Stimulated activated CD4-positive, alpha-beta T cell treated with anti-CD3 and anti-CD28 coated beads, Interleukin-4, amount 100 ng/mL, for 4 hours (primary cell): ENCODE results near the gene PHF21B.
"Not testable (repeated sequence)": the region's sequence is repeated elsewhere in the genome, so short reads cannot be mapped to it uniquely, and the experiment has no call there.

Source experiments
- DNase-seq, 2 experiments: peaks; one replicate each; pipeline ENCODE4 v3.0.0-alpha.2; 2020

Gene PHF21B

DNA sequence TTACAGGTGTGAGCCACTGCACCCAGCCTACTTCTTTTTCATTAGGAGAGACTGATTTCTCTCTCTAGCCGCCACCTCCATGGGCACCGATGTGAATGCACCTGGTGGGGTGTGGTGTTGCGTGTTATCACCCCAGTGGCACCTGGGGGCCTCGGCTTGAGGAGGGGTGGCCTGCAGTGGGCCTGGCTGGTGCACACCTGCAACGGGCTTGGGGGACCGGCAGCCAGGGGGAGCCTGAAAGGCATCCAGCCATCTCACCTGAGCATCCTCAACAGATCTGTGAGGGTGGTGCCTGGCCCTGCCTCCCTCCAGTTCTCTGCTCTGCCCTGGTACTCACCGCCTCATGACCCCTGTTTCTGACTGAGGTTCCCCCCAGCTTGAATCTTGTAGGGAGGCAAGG, 148.6 kb downstream of the PHF21B start:
- no peak for DNase-seq

DNA sequence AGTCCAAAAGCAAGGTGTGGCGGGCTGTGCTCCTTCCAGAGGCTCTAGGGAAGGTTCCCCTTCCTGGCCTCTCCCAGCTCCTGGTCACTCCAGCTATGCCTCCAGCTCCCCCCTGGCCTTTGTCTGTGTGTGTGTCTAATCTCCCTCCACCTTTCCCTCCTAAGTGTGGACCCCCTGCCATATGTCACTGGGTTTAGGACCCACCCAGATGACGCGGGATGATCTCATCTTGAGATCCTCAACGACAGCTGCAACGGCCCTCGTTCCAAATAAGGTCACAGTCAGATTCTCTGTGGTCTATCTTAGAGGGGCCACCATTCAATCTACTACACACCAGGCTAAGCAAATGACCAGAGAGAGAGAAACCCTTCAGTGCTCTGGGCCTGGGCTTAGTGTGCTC, 149.5 kb downstream of the PHF21B start:
- no peak for DNase-seq

DNA sequence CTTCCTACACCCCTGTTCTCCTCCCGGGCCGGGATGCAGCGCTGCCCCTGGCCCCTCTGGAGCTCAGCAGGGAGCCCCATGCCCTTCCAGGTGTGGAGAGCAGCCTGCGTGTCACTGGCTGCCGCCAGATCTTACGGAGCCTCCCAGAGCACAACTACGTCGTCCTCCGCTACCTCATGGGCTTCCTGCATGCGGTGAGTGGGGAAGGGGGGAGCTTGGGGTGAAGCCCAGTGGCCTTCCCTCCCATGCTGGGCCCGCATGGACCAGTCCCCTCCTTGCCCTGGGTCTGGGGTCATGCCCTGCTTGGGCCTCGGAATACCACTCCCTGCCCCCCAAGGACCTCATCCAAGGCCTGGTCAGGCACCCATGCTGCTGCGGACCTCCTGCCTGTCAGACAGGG, 150.2 kb downstream of the PHF21B start:
- no peak for DNase-seq

DNA sequence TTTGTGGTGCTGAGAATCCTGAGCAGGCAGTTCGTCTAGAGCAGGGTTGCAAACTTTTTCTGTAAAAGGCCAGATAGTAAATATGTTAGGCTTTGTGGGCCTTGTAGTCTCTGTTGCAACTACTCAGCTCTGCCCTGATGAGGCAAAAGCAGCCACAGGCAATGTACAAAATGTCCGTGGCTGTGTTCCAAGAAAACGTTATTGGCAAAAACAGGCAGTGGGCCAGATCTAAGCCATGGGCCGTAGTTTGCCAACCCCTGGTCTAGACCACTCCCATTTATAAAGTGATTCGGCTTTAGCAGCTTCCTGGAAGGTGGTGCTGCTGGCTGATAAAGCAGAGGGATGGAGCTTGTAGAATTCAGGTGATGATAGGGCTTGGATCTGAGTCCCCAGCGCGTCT, 151.0 kb downstream of the PHF21B start:
- not testable (repeated sequence) for DNase-seq

DNA sequence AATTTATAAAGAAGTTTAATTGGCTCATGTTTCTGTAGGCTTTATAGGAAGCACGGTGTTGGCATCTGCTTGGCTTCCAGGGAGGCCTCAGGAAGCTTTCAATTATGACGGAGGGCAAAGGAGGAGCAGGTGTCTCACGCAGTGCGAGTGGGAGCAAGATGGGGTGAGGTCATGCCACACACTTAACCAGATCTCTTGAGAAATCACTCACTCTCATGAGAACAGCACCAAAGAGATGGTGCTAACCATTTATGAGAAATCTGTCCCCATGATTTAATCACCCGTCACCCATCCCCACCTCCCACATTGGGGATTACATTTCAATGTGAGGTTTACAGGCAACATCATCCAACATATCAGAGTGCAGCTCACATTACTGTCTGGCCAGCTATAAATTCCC, 153.9 kb downstream of the PHF21B start:
- no peak for DNase-seq

DNA sequence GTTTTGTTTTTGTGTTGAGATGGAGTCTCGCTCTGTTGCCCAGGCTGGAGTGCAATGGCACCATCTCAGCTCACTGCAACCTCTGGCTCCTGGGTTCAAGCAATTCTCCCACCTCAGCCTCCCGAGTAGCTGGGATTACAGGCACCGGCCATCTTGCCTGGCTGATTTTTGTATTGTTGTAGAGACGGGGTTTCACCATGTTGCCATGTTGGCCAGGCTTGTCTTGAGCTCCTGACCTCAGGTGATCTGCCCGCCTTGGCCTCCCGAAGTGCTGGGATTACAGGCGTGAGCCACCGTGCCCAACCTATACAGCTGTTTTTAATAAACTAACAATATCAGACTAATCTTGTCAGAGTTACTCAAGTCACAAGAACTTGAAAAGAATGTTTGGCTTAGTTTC, 155.2 kb downstream of the PHF21B start:
- not testable (repeated sequence) for DNase-seq

DNA sequence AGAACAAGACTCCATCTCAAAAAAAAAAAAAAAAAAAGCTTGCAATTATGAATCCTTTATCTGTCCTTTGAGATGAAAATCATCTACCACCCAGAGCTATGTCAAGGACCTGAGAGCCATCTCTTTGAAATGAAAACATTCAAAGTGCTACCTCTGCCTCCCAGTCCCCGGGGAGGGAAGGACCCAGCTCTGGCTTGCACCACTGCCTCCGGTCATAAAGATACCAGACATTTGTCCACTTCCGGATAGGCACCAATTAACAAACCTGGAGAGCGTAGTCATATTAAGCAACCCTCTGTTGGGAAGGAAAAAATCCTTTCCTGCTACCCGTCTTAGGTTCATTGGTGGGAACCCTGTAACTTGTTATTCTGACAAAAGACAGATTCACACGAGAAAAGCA, 158.9 kb downstream of the PHF21B start:
- no peak for DNase-seq

DNA sequence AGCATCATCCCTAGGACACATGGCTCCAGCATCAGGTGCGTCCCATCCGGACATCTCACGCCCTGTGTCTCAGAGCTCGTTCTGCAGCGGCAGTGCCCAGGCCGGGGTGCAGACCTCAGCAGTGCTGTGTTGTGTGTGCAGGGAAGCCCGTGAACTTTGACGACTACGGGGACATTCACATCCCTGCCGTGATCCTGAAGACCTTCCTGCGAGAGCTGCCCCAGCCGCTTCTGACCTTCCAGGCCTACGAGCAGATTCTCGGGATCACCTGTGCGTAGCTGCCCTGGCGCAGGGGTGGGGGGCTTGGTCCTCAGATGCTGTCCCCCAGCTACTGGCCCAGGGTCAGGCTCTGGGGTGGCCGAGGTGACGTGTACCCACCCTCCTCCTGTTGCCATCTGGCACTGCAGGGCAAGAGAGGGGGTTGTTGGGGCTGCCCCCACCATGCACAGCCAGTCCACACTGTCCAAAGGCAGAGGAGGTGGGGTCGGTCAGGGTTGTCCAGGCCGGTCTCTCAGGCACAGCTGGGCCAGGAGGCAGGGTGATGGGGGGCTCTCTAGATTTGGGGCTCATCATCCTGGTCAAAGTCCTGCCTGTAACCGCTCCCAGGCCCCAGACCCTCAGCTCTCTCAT, 160.9 kb downstream of the PHF21B start:
- no peak for DNase-seq

DNA sequence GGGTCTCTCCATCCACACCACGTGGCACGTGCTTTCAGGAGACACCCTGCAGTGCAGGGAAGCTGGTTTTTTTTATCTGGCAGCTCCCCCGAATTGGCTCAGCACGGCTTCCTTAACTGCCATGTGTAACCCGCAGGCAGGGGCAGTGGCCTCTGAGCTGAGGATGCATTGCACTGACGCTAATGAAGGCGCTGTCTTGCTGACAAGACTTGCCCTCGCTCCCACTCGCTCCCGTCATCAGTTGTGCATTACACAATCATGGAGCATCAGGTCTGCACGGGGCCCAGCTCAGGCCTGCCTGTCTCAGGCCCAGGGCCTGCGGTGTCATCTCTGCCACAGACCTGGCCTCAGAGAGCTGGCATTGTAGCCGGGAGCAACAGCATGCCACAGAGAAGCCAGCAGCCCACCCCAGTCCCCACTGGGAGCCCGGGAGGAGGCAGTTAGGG, 161.5 kb downstream of the PHF21B start:
- no peak for DNase-seq

DNA sequence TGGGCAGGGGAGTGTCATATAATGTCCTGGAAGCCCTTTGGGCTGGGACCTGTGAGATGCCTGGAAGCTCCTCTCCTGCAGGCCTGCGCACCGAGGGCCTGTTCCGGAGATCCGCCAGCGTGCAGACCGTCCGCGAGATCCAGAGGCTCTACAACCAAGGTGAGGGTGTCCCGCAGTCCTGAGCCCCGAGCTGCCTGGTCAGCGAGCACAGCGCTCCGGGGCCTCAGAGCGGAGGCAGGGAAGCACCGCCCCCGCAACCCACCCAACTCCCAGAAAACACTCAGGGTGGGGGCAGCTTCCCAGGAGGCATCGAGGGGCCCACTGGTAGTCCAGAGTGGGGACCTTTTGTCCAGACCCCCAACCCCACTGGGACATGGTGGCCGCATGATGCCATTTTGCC, 161.9 kb downstream of the PHF21B start:
- no peak for DNase-seq

DNA sequence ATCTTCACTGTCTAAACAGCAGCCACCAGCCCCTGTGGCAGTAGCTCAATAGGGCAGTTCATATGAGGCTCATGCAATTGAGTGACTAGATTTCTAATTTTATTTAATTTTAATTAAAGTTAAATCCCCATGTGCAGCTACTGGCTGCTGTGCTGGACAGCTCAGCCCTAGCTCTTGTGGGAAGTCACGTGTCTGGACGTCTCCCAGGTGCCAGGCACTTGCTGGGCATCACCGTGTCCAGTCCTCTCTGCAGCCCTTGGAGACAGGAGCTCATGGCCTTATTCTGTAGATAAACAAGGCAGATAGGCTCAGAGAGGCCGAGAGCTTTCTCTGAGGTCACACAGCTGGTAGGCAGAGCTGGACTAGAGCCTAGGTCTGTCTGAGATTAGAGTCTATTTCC, 162.4 kb downstream of the PHF21B start:
- no peak for DNase-seq

DNA sequence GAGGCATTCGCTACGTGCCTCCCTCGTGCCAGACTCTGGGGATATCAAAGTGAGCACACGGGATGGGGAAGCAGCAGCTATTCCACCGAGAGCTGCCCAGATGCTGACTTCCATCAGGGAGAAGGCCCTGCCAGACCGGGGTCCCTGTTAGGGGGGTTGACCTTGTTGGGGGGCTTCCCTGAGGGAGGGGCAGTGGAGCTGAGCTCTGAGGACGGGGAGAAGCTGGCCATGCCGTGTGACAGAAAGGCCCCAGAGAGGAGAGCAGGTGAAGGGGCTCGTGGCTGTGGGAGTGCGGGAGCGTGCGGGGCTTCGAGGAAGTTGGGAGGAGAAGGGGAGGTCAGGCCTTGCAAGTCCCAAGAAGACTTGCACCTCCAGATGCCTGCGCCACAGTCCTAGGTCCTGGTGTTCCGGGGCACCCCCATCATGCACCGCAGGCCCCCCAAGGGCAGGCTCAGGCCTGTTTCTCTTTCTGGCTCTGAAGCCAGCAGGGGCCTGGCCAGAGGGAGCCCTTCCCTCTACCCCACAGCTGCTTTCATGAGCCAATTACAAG, 163.0 kb downstream of the PHF21B start:
- no peak for DNase-seq

DNA sequence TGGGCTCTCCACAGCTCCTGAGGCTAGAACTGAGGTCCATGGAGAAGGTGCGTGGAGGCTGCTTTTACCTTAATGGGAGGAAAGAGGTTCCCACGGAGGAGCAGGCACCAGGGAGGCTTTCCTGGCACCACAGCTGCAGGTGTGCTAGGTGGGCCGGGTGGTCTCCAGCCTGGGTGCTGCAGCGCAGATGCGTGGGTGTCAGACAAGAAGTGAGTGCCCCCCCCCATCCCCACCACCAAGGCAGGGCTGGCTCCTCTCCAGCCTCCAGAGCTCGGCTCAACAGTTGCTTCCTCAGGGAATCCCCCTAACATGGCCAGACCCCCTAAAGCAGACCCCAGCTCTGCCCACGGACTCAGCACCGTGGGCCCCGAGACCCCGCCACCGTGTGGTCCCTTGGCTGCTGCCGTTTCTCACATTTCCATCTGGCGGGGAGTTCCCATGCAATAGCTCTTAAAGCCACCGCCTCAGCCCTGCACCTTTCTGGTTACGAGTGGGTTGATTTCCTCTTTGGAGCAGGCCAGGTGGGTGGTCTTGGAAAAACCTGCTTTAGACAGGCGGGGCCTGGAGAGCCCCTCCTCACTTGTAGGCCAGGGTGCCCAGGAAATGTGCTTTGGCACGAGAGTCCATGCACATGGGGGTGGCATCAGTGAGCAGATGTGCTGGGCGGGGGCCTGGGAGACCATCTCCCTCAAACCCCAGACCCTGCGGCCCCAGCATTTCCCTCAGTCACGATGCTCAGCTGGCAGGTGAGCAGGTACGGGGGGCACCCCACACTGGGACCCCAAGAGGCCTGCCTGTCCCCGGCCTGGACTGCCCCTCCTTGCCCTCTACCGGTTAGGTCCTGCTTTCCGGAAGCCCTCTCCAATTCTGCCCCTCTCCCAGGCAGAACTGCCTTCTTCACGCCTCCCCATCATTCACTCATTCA, 163.7 kb downstream of the PHF21B start:
- no peak for DNase-seq

DNA sequence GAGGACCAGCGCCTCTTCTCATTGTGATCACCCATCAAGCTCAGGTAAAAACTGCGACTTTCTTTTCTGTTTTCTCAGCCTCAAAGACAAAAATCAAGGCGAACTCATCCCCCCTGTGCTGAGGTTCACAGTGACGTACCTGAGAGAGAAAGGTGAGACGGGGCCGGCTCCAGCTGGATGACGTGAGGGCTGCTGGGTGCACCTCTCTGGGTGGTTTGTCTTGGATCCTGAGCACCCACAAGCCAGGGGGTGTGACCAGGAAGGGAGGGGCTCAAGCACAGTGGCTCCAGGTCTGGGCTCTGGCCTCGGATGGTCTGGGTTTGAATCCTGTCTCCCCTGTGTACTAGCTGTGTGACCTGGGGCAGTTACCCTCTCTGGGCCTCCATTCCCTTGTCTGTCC, 164.6 kb downstream of the PHF21B start:
- no peak for DNase-seq

DNA sequence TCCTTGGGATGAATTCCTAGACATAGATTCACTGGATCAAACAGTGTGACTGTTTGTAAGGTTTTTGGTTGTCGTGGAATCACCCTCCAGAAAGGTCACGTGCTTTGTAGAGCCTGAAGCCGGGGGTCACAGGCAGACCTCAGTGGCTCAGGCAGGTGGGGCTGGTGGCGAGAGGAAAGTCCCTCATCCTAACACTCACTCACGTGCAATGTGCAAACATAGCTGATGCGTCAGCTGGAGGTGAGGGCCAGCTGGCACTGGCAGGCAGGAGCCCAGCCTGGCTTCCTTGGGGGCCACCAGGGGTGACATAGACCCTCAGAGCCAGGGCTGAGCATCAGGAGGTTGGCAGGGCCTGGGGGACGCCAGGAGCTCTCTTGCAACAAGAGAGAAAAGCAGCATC, 167.4 kb downstream of the PHF21B start:
- no peak for DNase-seq

DNA sequence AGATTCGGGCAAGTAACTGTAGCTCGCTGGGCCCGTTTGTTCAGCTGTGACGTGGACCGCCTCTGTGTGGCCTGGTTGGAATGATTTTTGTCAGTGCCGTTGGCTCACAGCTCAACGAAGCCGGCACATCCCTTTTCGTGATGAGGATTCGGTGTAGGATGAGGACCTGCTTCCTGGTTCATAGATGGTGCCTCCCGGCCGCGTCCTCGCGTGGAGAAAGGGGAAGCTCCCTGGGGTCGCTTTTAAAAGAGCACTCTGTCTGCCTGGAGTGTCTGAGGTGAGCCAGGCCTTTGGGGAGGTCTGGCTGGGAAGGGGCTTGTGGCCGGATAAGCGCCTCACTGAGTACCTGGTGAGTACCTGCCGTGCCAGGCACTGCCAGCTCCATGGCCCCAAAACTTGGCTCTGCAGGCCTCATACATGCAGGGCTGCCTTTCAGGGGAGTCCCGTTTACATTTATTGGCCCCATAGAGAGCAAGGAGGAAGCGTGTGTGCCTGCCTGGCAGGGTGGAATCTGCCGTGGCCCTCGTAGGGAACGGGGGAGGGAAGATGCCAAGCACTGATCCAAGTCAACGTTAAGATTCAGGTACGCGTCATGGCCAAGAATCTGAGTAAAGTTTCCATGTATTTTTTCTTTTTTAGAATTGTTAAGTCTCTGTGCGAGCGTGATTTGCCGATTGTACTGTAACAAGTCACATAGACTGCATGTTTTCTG, 169.0 kb downstream of the PHF21B start:
- DNase-seq: no peak

DNA sequence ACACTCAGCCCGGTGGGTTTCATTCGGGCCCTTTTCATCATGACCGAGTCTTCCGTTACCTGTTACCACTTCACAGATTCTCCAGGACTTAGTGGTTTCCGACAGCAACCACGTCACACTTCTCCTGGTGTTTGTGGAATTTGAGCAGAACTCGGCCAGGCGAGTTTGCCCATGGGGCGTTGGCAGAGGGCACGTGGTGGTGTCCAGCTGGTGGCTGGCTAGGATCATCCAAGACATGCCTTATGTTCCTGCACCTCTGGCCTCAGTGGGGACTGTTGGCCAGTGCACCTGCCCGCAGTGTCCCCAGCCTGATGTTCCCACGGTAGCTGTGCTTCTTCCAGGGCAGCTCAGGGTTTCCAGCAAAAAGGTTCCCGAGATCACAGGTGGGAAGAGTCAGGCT, 170.1 kb downstream of the PHF21B start:
- no peak for DNase-seq

DNA sequence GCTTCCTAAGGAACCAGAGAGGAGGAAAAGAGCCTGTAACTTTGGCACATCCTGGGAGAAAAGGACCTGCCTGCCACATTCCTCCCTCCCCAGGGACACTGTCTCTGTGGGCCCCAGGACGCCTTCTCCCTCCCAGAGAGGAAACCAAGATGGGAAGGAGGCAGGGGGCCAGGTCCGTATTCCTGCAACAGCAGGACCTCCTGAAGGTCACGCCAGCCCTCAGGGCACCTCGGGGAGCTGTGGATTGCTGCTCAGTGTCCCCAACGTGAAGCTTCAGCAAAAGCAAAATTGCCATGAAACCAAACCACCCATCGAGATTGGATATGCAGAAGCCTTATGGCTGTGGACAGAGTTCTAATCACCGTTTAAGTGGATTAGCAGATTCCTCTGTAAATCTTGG, 170.7 kb downstream of the PHF21B start:
- DNase-seq: no peak

DNA sequence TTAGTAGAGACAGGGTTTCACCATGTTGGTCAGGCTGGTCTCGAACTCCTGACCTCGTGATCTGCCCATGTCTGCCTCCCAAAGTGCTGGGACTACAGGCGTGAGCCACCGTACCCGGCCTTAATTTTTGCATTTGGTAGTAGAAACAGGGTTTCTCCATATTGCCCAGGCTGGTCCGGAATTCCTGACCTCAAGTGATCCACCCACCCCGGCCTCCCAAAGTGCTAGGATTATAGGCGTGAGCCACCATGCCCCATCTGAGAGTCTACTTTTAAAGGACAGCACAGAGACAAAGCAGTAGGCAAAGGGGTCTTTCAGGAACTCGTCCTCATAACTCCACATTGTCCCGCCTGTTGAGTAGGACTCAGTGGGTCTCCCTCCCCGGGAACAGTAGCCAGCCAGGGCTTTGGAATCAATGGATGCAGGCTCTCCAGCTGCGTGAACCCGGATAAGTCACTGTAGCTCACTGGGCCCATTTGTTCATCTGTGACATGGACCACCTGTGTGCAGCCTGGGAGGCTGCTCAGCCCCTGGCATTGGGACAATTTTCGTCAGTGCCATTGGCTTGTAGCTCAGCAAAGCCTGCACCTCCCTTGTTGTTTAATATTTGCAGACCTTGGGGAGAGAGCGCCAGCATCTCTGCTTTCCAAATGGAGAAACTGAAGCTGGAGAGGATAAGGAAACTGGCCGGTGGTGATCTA, 171.3 kb downstream of the PHF21B start:
- no peak for DNase-seq

DNA sequence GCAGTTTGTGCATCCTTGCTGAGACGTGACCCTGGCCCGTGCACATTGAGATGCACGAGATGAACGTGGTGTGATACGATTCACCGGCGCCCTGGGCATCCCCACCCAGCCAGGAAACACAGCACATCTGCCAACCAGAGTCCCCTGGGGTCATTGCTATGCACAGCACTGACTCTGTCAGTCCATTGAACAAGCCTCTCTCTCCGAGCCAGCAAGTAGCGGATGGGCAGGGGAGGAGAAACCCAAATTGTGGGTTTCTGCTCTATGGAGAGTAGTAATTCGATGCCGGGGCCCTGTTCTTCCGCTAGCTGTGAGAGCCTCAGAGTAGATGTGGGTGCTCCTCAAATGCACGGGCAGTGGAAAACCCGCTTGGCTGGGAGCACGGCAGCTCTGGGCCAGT, 172.3 kb downstream of the PHF21B start:
- no peak for DNase-seq

DNA sequence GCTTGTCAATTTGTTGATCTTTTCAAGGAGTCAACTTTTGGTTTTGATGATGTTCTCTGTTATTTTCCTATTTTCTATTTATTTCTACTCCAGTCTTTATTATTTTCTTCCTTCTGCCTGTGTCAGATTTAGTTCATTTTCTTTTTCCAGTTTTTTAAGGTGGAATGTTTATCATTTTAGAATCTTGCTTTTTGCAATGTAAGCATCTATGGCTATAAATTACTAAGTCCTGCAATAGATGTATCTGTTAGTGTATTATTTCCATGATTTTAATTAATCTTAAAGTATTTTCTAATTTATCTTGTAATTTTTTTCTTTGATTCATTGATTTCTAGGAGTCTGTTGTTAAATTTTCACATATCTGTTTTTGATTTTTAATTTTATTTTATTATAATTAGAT, 175.7 kb downstream of the PHF21B start:
- DNase-seq: no peak

DNA sequence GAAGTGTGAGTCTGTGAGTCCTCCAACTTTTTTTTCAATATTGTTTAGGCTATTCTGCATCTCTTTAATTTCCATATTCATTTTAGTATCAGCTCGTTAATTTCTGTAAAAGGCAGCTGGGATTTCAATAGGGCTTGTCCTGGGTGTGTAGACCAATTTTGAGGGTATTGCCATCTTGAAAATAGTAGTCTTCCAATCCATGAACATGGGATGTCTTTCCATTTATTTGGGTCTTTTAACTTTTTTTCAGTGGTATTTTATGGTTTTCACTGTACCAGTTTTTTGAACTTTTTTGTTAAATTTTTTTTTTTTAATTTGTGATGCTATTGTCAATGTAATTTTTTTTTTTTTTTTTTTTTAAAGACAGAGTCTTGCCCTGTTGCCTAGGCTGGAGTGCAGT, 177.9 kb downstream of the PHF21B start:
- no peak for DNase-seq
